Measurements from ENCODE around the gene TFAM.

- no peak for TF ChIP-seq ZNF274 (IDR thresholded peaks at IDR 0.05; ENCODE audit: low read depth, low read length)
- no peak for TF ChIP-seq POLR2A (IDR thresholded peaks at IDR 0.05; ENCODE audit: borderline replicate concordance, extremely low read depth, insufficient read depth, insufficient read length)
- no peak for TF ChIP-seq CTCF (IDR thresholded peaks at IDR 0.05 in 2 of 3, conservative IDR thresholded peaks at IDR 0.05 in 1 of 3; ENCODE audit: borderline replicate concordance in 1 of 3, insufficient read depth in 1 of 3, low read depth in 2 of 3, low read length in 2 of 3)
Measured at GRCh38 chr10:58341947-58342346, 43.3 kb upstream of the TFAM start.

All from HCT116 (cell line).